Measurements from ENCODE around the gene ZCWPW1. TPM values are rescaled to one million over a fixed set of nuclear protein-coding genes. Genes with fewer than 3 reads are reported as not detected.

Gene ZCWPW1
- total and polyA plus RNA-seq, 2 of the 13 experiments (the other 11 are each of a cell fraction or from before 2014, with no cell fraction given), result 2.4 to 2.5 TPM

GRCh38 chr7:100465702-100466311, 37.3 kb upstream of the ZCWPW1 start (continued):
- TF ChIP-seq HMGXB4 (CRISPR knock-in tag; IDR thresholded peaks at IDR 0.05; ENCODE audit: borderline replicate concordance in 1 of 2, low read depth in 1 of 2) (peak; percentile 36 to 58; a peak in 2 of 4 replicates), GPN1 (CRISPR knock-in tag; IDR thresholded peaks at IDR 0.05; ENCODE audit: borderline replicate concordance) (no peak), HOXA9 (CRISPR knock-in tag; IDR thresholded peaks at IDR 0.05; ENCODE audit: borderline replicate concordance) (no peak), NONO (IDR thresholded peaks at IDR 0.05) (no peak), NONO (CRISPR knock-in tag; conservative IDR thresholded peaks at IDR 0.05) (no peak), ZNF468 (CRISPR knock-in tag; IDR thresholded peaks at IDR 0.05) (no peak), RFXANK (CRISPR knock-in tag; IDR thresholded peaks at IDR 0.05) (no peak), ZNF740 (CRISPR knock-in tag; IDR thresholded peaks at IDR 0.05) (no peak), ZNF564 (CRISPR knock-in tag; IDR thresholded peaks at IDR 0.05) (no peak), KLF13 (CRISPR knock-in tag; IDR thresholded peaks at IDR 0.05) (no peak), CREB1 (IDR thresholded peaks at IDR 0.05) (no peak), CREB1 (CRISPR knock-in tag; IDR thresholded peaks at IDR 0.05) (no peak), HOXA3 (CRISPR knock-in tag; IDR thresholded peaks at IDR 0.05) (no peak), RELA (CRISPR knock-in tag; IDR thresholded peaks at IDR 0.05) (no peak), JUND (CRISPR knock-in tag; IDR thresholded peaks at IDR 0.05) (no peak), ELF1 (CRISPR knock-in tag; IDR thresholded peaks at IDR 0.05) (peak; percentile 15; the same call in 1 of the 2 replicates), SNAI1 (CRISPR knock-in tag; IDR thresholded peaks at IDR 0.05; ENCODE audit: borderline replicate concordance) (no peak), HDAC2 (CRISPR knock-in tag; IDR thresholded peaks at IDR 0.05) (no peak)
- TF ChIP-seq, protein P1, sequence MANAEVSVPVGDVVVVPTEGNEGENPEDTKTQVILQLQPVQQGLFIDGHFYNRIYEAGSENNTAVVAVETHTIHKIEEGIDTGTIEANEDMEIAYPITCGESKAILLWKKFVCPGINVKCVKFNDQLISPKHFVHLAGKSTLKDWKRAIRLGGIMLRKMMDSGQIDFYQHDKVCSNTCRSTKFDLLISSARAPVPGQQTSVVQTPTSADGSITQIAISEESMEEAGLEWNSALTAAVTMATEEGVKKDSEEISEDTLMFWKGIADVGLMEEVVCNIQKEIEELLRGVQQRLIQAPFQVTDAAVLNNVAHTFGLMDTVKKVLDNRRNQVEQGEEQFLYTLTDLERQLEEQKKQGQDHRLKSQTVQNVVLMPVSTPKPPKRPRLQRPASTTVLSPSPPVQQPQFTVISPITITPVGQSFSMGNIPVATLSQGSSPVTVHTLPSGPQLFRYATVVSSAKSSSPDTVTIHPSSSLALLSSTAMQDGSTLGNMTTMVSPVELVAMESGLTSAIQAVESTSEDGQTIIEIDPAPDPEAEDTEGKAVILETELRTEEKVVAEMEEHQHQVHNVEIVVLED (CRISPR knock-in tag; IDR thresholded peaks at IDR 0.05; ENCODE audit: borderline replicate concordance), result no peak
- TF ChIP-seq, protein P2, sequence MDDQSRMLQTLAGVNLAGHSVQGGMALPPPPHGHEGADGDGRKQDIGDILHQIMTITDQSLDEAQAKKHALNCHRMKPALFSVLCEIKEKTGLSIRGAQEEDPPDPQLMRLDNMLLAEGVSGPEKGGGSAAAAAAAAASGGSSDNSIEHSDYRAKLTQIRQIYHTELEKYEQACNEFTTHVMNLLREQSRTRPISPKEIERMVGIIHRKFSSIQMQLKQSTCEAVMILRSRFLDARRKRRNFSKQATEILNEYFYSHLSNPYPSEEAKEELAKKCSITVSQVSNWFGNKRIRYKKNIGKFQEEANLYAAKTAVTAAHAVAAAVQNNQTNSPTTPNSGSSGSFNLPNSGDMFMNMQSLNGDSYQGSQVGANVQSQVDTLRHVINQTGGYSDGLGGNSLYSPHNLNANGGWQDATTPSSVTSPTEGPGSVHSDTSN (CRISPR knock-in tag; IDR thresholded peaks at IDR 0.05; ENCODE audit: borderline replicate concordance), result no peak

All from HepG2 (cell line).